Fibroblast of lung (primary cell): ENCODE results near the gene FGF22.

Source experiments
- CTCF ChIP-seq, 2 donors: IDR thresholded peaks in 1 of 2; conservative IDR thresholded peaks in 1 of 2; 1 replicate in 1 of 2; 2 replicates in 1 of 2; pipeline ENCODE4 v1.5.1; 2011 to 2012; ENCODE audit warnings: low read length in 2 of 2, control low read depth in 1 of 2, inconsistent platforms in 1 of 2, low read depth in 1 of 2, mild to moderate bottlenecking in 1 of 2
- EZH2 ChIP-seq: IDR thresholded peaks from 2 replicates; pipeline ENCODE4 v1.5.1; 2012; ENCODE audit warnings: low read length, control low read depth, mild to moderate bottlenecking; ENCODE audit errors: missing control alignments

DNA sequence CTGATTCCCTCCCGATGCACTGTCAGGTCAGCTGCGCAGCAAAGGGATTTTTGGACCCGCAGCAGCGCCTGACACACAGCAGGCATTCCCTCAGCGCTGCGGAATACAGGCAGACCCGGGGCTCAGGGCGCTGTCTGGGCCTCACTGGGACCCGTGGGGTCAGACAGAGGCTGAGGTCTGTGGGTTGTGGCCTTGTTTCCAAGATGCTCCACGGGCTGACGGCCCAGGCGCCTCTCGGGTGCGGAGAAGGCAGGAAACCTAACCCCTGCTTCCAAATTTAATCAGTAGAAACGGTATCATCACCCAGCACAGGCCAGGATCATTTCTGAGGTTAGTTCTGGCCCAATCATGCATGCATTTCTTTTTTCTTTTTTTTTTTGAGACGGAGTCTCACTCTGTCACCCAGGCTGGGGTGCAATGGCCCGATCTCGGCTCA, 24.0 kb downstream of the FGF22 start:
- TF ChIP-seq CTCF (conservative IDR thresholded peaks at IDR 0.05 in 1 of 2, IDR thresholded peaks at IDR 0.05 in 1 of 2; ENCODE audit: low read depth in 1 of 2, low read length in 2 of 2) (no peak), EZH2 (no peak)
